ENCODE results near the gene PRKCZ.

- TF ChIP-seq, protein P1, sequence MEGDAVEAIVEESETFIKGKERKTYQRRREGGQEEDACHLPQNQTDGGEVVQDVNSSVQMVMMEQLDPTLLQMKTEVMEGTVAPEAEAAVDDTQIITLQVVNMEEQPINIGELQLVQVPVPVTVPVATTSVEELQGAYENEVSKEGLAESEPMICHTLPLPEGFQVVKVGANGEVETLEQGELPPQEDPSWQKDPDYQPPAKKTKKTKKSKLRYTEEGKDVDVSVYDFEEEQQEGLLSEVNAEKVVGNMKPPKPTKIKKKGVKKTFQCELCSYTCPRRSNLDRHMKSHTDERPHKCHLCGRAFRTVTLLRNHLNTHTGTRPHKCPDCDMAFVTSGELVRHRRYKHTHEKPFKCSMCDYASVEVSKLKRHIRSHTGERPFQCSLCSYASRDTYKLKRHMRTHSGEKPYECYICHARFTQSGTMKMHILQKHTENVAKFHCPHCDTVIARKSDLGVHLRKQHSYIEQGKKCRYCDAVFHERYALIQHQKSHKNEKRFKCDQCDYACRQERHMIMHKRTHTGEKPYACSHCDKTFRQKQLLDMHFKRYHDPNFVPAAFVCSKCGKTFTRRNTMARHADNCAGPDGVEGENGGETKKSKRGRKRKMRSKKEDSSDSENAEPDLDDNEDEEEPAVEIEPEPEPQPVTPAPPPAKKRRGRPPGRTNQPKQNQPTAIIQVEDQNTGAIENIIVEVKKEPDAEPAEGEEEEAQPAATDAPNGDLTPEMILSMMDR (conservative IDR thresholded peaks at IDR 0.05; ENCODE audit: low read depth, low read length): no peak
- TF ChIP-seq EZH2phosphoT487 (IDR thresholded peaks at IDR 0.05; ENCODE audit: borderline replicate concordance, low read length): no peak
- TF ChIP-seq EZH2 (IDR thresholded peaks at IDR 0.05; ENCODE audit: low read length, unreplicated experiment): no peak
These were observed 10.3 kb downstream of the PRKCZ start for GRCh38 chr1:2060535-2060934.

All from PC-3 (cell line).